Heart left ventricle (tissue), 13 donors: ENCODE data around the gene AFAP1L2.

ENCODE experiments used
- CTCF ChIP-seq, 12 donors: fragments of 200-600 bp; sonication (generic) in 4 of 12; IDR thresholded peaks; one replicate each; pipeline versions ENCODE4 v1.5.0 to v1.8.0; 2018 to 2022; ENCODE audit warnings: antibody characterized with exemption in 12 of 12, mild to moderate bottlenecking in 5 of 12
- POLR2A ChIP-seq, 2 donors: fragments of 450-650 bp; IDR thresholded peaks; one replicate each; pipeline ENCODE4 v1.6.1; 2017; ENCODE audit warnings: antibody characterized with exemption in 2 of 2, mild to moderate bottlenecking in 2 of 2, moderate library complexity in 2 of 2
- donor health status: ischemic (EF 13 %, LVEDD 7.1; RV severe dilation, severe dysfunction).
- donor health status: DM: no; HTN: yes; CAD: no.
- donor health status: DM: no; HTN: no; CAD: no.
- donor health status: ischemic (EF 25% LVEDD 6.9; RV normal size, moderate dysfunction).
- donor health status: ischemic (EF 25% LVEDD 5.7; RV mildly dilated, moderate dysfunction).
- donor health status: ischemic (EF 35%, LVEDD 5.7; RV mildly dilated, moderate dysfunction).
- donor health status: nonischemic (EF 11% LVEDD 7.7; RV severe dilation, severe dysfunction).
- donor health status: DM: yes; HTN: yes; CAD: no.
- donor health status: PGD.
- donor health status: ischemic (EF 29% LVEDD 5.4; RV normal size, mild dysfunction).
- donor health status: nonischemic (EF 23%, LVEDD 6.1; RV moderate dilation, normal function).

DNA sequence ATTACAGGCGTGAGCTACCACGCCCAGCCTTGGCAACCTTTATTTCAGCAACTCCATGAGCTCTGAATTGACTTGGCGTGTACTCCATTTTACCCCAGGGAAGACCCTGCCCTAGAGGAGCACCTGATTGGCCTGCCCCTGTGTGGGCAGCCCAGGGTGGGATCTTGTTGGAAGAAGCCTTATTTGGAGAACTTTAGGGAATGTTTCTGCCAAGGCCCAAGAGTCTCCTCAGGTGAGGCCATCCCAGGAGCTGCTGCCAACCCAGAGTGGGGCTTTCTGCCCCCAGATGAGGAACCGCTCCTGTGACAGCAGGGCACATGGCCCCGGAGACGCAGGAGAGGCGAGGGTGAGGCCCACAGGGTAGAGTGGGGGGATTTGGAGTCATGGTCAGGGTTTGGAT is 123.3 kb downstream of the AFAP1L2 start:
- TF ChIP-seq CTCF (IDR thresholded peaks at IDR 0.05) (no peak), POLR2A (IDR thresholded peaks at IDR 0.05) (no peak)
